PC-3 (cell line): ENCODE results near the gene PLXNB2. TPM values are rescaled to one million over a fixed set of nuclear protein-coding genes. Genes with fewer than 3 reads are reported as not detected.

Source experiments
- ATAC-seq: fragments of 200-7000 bp; cut with Tn5 transposase; 2 replicates; pipeline ENCODE4 v1.9.1; 2020; ENCODE audit warnings: mild to moderate bottlenecking, moderate library complexity
- BruUV-seq: library from RNA; stranded (reverse); fragments of 400-500 nt; replicated peaks from 2 replicates; lab custom pipeline; 2021; lab: Mats Ljungman, UMichigan
- CTCF ChIA-PET: fragments of 300-600 bp; sonication (Branson Sonifier 250); formaldehyde crosslinking; loops from one replicate; lab custom pipeline; 2022; ENCODE audit warnings: antibody characterized with exemption; lab: Charles Lee
- POLR2A ChIA-PET: fragments of 300-600 bp; sonication (Branson Sonifier 250); formaldehyde crosslinking; loops from one replicate; lab custom pipeline; 2022; ENCODE audit warnings: antibody characterized with exemption; ENCODE audit not compliant: unreplicated experiment; lab: Charles Lee
- DNase-seq: peaks from one replicate; pipeline ENCODE4 v3.0.0-alpha.2; 2015
- H2AFZ ChIP-seq: fragments of 300-600 bp; sonication (generic); 2 replicates; pipeline ENCODE4 v1.6.0; 2016; ENCODE audit warnings: antibody characterized with exemption, low read length
- H3F3A ChIP-seq: fragments of 300-600 bp; sonication (generic); one replicate; pipeline ENCODE4 v1.6.0; 2017; ENCODE audit warnings: antibody characterized with exemption, low read length, control low read depth, mild to moderate bottlenecking; ENCODE audit not compliant: unreplicated experiment
- H3K27ac ChIP-seq: fragments of 300-600 bp; sonication (generic); 2 replicates; pipeline ENCODE4 v1.5.1; 2016; ENCODE audit warnings: mild to moderate bottlenecking, low read length
- H3K27me3 ChIP-seq: fragments of 300-600 bp; sonication (generic); 2 replicates; pipeline ENCODE4 v1.6.1; 2016; ENCODE audit warnings: low read length, mixed read lengths
- H3K36me3 ChIP-seq: fragments of 300-600 bp; sonication (generic); 2 replicates; pipeline ENCODE4 v1.6.1; 2016; ENCODE audit warnings: low read depth, mixed run types, low read length, mixed read lengths
- H3K4me1 ChIP-seq: fragments of 300-600 bp; sonication (generic); 2 replicates; pipeline ENCODE4 v1.5.1; 2016; ENCODE audit warnings: low read length; ENCODE audit not compliant: insufficient read depth
- H3K4me2 ChIP-seq: fragments of 300-600 bp; sonication (generic); 2 replicates; pipeline ENCODE4 v1.6.0; 2016; ENCODE audit warnings: low read length
- H3K4me3 ChIP-seq: fragments of 300-600 bp; sonication (generic); 2 replicates; pipeline ENCODE4 v1.5.1; 2016; ENCODE audit warnings: mild to moderate bottlenecking, low read length, mixed read lengths
- H3K79me2 ChIP-seq: fragments of 300-600 bp; sonication (generic); 2 replicates; pipeline ENCODE4 v1.6.1; 2017; ENCODE audit warnings: low read length, mixed read lengths
- H3K9ac ChIP-seq: fragments of 300-600 bp; sonication (generic); 2 replicates; pipeline ENCODE4 v1.6.0; 2016; ENCODE audit warnings: mild to moderate bottlenecking, low read length
- H3K9me2 ChIP-seq: fragments of 300-600 bp; sonication (generic); replicated peaks from 2 replicates; pipeline ENCODE4 v1.6.1; 2016; ENCODE audit warnings: mixed run types, low read length, mixed read lengths
- H3K9me3 ChIP-seq: fragments of 300-600 bp; sonication (generic); 2 replicates; pipeline ENCODE4 v1.6.1; 2016; ENCODE audit warnings: low read length, mixed read lengths
- H4K20me1 ChIP-seq: fragments of 300-600 bp; sonication (generic); 2 replicates; pipeline ENCODE4 v1.6.1; 2016; ENCODE audit warnings: low read length, mixed read lengths
- CTCF ChIP-seq: fragments of 300-600 bp; sonication (generic); conservative IDR thresholded peaks from 2 replicates; pipeline ENCODE4 v1.5.1; 2017; ENCODE audit warnings: antibody characterized with exemption, low read depth, mild to moderate bottlenecking, low read length
- EZH2 ChIP-seq: fragments of 300-600 bp; sonication (generic); IDR thresholded peaks from one replicate; pipeline ENCODE4 v1.6.1; 2017; ENCODE audit warnings: antibody characterized with exemption, mild to moderate bottlenecking, low read length; ENCODE audit not compliant: unreplicated experiment
- EZH2phosphoT487 ChIP-seq: fragments of 300-600 bp; sonication (generic); IDR thresholded peaks from 2 replicates; pipeline ENCODE4 v1.6.1; 2018; ENCODE audit warnings: mild to moderate bottlenecking, antibody characterized with exemption, low read length, borderline replicate concordance
- intact Hi-C: fragments of 100-400 bp; cut with micrococcal nuclease; formaldehyde crosslinking; loops from 2 replicates; pipeline ENCODE4 v1.9.0; 2023
- total RNA-seq: library from RNA; depleted of rRNA; stranded (reverse); fragments of >200 nt; gene quantifications from 2 replicates; pipeline ENCODE4 v1.2.3, GENCODE V29; 2014

The PLXNB2 gene
- total RNA-seq, 1 experiment from 2014 or later = 68.2 TPM

- Histone ChIP-seq H2AFZ (no peak overlapping the region), H3F3A (no peaks in the 10 kb centered on the region), H3K79me2 (peaks cover 13% of the 10 kb centered on the region), H3K9ac (no peak overlapping the region), H3K9me3 (no peaks in the 10 kb centered on the region), H3K36me3 (peaks cover 22% of the 10 kb centered on the region), H3K27me3 (no peaks in the 10 kb centered on the region), H3K9me2 (no peaks in the 10 kb centered on the region), H3K4me3 (no peak overlapping the region), H4K20me1 (no peaks in the 10 kb centered on the region), H3K27ac (peak overlapping the region; percentile 83), H3K4me2 (no peak overlapping the region), H3K4me1 (peaks cover 16% of the 10 kb centered on the region)
- intact Hi-C loops = no loop called here
- POLR2A ChIA-PET = no interaction called here
- TF ChIP-seq CTCF = no peak
- TF ChIP-seq EZH2phosphoT487 = no peak
- no peak for DNase-seq
- CTCF ChIA-PET = no interaction called here
- TSS peak; percentile 40 for BruUV-seq
- ATAC-seq = no peak
These were observed 26.1 kb downstream of the PLXNB2 start for GRCh38 chr22:50281384-50281760.

GRCh38 chr22:50280708-50281383 is 26.6 kb downstream of the PLXNB2 start:
- Histone ChIP-seq H4K20me1 (no peaks in the 10 kb centered on the region), H3K4me3 (no peak overlapping the region), H3K4me2 (no peak overlapping the region), H3F3A (no peaks in the 10 kb centered on the region), H3K27ac (no peak overlapping the region), H3K9me3 (no peaks in the 10 kb centered on the region), H3K4me1 (peaks cover 16% of the 10 kb centered on the region), H2AFZ (no peak overlapping the region), H3K36me3 (peaks cover 27% of the 10 kb centered on the region), H3K9me2 (no peaks in the 10 kb centered on the region), H3K9ac (no peak overlapping the region), H3K79me2 (peaks cover 13% of the 10 kb centered on the region), H3K27me3 (no peaks in the 10 kb centered on the region)
- DNase-seq (no peak), ATAC-seq (no peak)
- BruUV-seq = no TSS peak
- CTCF ChIA-PET = no interaction called here
- intact Hi-C loops = no loop called here
- no peak for TF ChIP-seq EZH2phosphoT487
- TF ChIP-seq EZH2 = no peak
- no peak for TF ChIP-seq CTCF
- POLR2A ChIA-PET = no interaction called here

GRCh38 chr22:50280022-50280707 is 27.3 kb downstream of the PLXNB2 start:
- no peak overlapping the region for H2AFZ ChIP-seq
- no peak overlapping the region for H3K9ac ChIP-seq
- H3F3A ChIP-seq = no peaks in the 10 kb centered on the region
- BruUV-seq = no TSS peak
- no peak overlapping the region for H3K4me3 ChIP-seq
- H4K20me1 ChIP-seq = no peaks in the 10 kb centered on the region
- H3K4me2 ChIP-seq = no peak overlapping the region
- DNase-seq = no peak
- no peaks in the 10 kb centered on the region for H3K27me3 ChIP-seq
- H3K4me1 ChIP-seq = peaks cover 16% of the 10 kb centered on the region
- no peaks in the 10 kb centered on the region for H3K9me2 ChIP-seq
- peaks cover 13% of the 10 kb centered on the region for H3K79me2 ChIP-seq
- H3K9me3 ChIP-seq = no peaks in the 10 kb centered on the region
- ChIA-PET CTCF (no interaction called here), POLR2A (no interaction called here)
- ATAC-seq = no peak
- TF ChIP-seq EZH2phosphoT487 (no peak), CTCF (no peak), EZH2 (no peak)
- H3K36me3 ChIP-seq = peaks cover 33% of the 10 kb centered on the region
- H3K27ac ChIP-seq = no peak overlapping the region
- intact Hi-C loops = no loop called here
